Measurements from ENCODE around the gene COG5.

COG5 gene

GRCh38 chr7:107414198-107414597 is 149.5 kb downstream of the COG5 start:
- no peak overlapping the region for H3K4me2 ChIP-seq
- no peak for TF ChIP-seq CTCF (conservative IDR thresholded peaks at IDR 0.05; ENCODE audit: low read depth, low read length)
- H3K4me1 ChIP-seq (ENCODE audit: low read depth, poor library complexity, severe bottlenecking) = no peaks in the 10 kb centered on the region
- H4K20me1 ChIP-seq (ENCODE audit: insufficient read depth) = no peaks in the 10 kb centered on the region
- H3K79me2 ChIP-seq (ENCODE audit: insufficient read depth, low read depth) = no peaks in the 10 kb centered on the region
- no peaks in the 10 kb centered on the region for H3K36me3 ChIP-seq (ENCODE audit: insufficient read depth)
- H3K27ac ChIP-seq = no peak overlapping the region
- H3K9ac ChIP-seq = no peak overlapping the region
- H3K27me3 ChIP-seq (ENCODE audit: insufficient read depth, low read depth) = no peaks in the 10 kb centered on the region
- no peak overlapping the region for H2AFZ ChIP-seq (ENCODE audit: low read depth)
- H3K4me3 ChIP-seq (IDR thresholded peaks at IDR 0.05; ENCODE audit: insufficient read depth, low read depth, low read length) = no peak overlapping the region

GRCh38 chr7:107408349-107408748 is 155.4 kb downstream of the COG5 start:
- no peaks in the 10 kb centered on the region for H3K4me1 ChIP-seq (ENCODE audit: low read depth, poor library complexity, severe bottlenecking)
- no peak overlapping the region for H3K4me2 ChIP-seq
- no peak overlapping the region for H2AFZ ChIP-seq (ENCODE audit: low read depth)
- no peak for TF ChIP-seq CTCF (conservative IDR thresholded peaks at IDR 0.05; ENCODE audit: low read depth, low read length)
- H3K27me3 ChIP-seq (ENCODE audit: insufficient read depth, low read depth) = no peaks in the 10 kb centered on the region
- H3K27ac ChIP-seq = no peak overlapping the region
- no peak overlapping the region for H3K9ac ChIP-seq
- no peak overlapping the region for H3K4me3 ChIP-seq (IDR thresholded peaks at IDR 0.05; ENCODE audit: insufficient read depth, low read depth, low read length)
- no peaks in the 10 kb centered on the region for H3K36me3 ChIP-seq (ENCODE audit: insufficient read depth)
- no peaks in the 10 kb centered on the region for H3K79me2 ChIP-seq (ENCODE audit: insufficient read depth, low read depth)
- H4K20me1 ChIP-seq (ENCODE audit: insufficient read depth) = no peaks in the 10 kb centered on the region

- H3K27me3 ChIP-seq (ENCODE audit: insufficient read depth, low read depth) = no peaks in the 10 kb centered on the region
- no peaks in the 10 kb centered on the region for H4K20me1 ChIP-seq (ENCODE audit: insufficient read depth)
- no peak overlapping the region for H3K4me3 ChIP-seq (IDR thresholded peaks at IDR 0.05; ENCODE audit: insufficient read depth, low read depth, low read length)
- H3K36me3 ChIP-seq (ENCODE audit: insufficient read depth) = no peaks in the 10 kb centered on the region
- H3K4me2 ChIP-seq = no peak overlapping the region
- TF ChIP-seq CTCF (conservative IDR thresholded peaks at IDR 0.05; ENCODE audit: low read depth, low read length) = no peak
- H3K27ac ChIP-seq = no peak overlapping the region
- no peaks in the 10 kb centered on the region for H3K4me1 ChIP-seq (ENCODE audit: low read depth, poor library complexity, severe bottlenecking)
- no peak overlapping the region for H2AFZ ChIP-seq (ENCODE audit: low read depth)
- H3K9ac ChIP-seq = no peak overlapping the region
- no peaks in the 10 kb centered on the region for H3K79me2 ChIP-seq (ENCODE audit: insufficient read depth, low read depth)
Observed at GRCh38 chr7:107405559-107405958, 158.2 kb downstream of the COG5 start.

GRCh38 chr7:107404740-107405537 is 158.8 kb downstream of the COG5 start:
- no peak overlapping the region for H3K4me2 ChIP-seq
- no peak overlapping the region for H3K9ac ChIP-seq
- H3K36me3 ChIP-seq (ENCODE audit: insufficient read depth) = no peaks in the 10 kb centered on the region
- no peak overlapping the region for H2AFZ ChIP-seq (ENCODE audit: low read depth)
- H4K20me1 ChIP-seq (ENCODE audit: insufficient read depth) = no peaks in the 10 kb centered on the region
- H3K27ac ChIP-seq = no peak overlapping the region
- H3K4me1 ChIP-seq (ENCODE audit: low read depth, poor library complexity, severe bottlenecking) = no peaks in the 10 kb centered on the region
- TF ChIP-seq CTCF (conservative IDR thresholded peaks at IDR 0.05; ENCODE audit: low read depth, low read length) = no peak
- H3K79me2 ChIP-seq (ENCODE audit: insufficient read depth, low read depth) = no peaks in the 10 kb centered on the region
- no peak overlapping the region for H3K4me3 ChIP-seq (IDR thresholded peaks at IDR 0.05; ENCODE audit: insufficient read depth, low read depth, low read length)
- no peaks in the 10 kb centered on the region for H3K27me3 ChIP-seq (ENCODE audit: insufficient read depth, low read depth)

Data from KMS-11 (cell line).